GM21528 (cell line): ENCODE measurements around the gene SCN9A.
"Not testable (repeated sequence)": the region's sequence is repeated elsewhere in the genome, so short reads cannot be mapped to it uniquely, and the experiment has no call there.

Source experiments
- ATAC-seq: cut with Tn5 transposase; IDR thresholded peaks from one replicate; pipeline ENCODE4 v1.9.1; 2021; ENCODE audit warnings: mild to moderate bottlenecking, moderate library complexity; ENCODE audit not compliant: unreplicated experiment, low FRiP score

Gene SCN9A

GRCh38 chr2:166338831-166339339 is 36.9 kb downstream of the SCN9A start:
- no peak for ATAC-seq

DNA sequence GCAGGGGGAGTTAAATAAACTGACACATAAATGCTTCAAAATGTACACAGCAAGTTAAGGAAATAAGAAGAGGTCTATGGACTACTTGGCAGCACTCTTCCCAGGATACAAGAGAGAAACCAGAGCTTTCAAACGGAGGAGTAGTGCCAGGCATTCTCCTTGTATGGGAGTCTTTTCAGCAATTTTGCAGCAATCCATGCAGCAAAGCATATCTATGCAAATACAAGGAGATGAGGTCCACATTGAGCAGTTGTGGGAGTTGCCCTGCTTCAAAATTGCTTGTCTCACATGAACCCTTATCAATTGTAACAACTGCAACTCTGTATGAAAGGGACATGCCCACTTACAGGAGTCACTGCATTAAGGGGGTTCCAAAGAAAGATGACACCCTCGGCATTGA is 37.8 kb downstream of the SCN9A start:
- ATAC-seq, result no peak

DNA sequence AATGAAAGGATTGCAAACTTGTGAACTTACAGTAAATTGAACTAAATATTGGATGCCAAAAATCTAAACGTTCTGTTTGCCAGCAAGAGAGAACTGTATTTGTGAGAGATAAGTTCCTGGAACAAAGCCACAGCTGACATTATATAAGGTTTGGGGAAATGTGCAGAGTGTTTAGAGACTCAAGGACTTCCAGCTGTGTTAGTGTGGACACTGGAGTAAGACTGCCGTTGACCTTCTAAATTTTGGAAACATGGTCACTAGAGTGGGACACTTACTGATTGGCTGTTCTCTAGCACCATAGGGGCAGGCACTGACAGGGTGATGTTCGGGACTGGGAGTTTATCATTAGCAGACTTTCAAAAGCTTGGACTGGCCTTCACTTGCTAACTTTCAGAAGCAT is 40.5 kb downstream of the SCN9A start:
- no peak for ATAC-seq

DNA sequence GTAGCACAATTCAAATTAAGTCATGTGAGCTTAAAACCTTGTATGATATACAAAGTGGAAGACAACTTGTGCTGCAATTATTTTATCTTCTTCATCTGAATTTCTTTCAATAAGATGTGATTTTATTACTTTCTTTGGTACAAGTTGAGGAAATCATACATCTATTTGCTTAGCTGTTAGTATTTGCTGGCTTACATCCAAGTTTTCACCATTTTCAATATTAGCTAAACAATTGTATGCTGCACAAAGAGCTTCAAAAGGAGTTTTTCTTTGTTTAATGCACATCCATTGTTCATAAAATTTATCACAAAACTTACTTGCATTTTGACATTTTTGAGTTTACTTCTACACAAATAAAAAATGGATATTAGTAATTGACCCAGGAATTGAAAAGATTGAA is 40.9 kb downstream of the SCN9A start:
- no peak for ATAC-seq

DNA sequence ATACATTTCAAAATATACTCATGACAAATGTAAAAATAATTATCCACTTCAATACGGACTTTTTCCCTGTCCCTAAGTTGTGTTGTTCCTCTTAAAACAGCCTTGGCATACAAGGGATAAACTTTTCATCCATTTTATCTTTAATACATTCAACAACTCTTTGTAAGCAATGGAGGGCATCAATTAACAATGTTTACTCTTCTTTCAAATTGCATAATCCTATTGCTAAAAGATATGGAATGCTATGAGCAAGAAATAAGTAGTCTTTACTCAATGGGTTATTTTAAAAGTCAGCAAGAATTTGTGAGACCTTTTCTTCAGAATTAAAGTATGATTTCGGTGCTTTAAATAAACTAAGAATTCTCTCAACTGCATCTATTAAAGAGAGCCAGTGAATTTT is 41.9 kb downstream of the SCN9A start:
- no peak for ATAC-seq

GRCh38 chr2:166332106-166332505 is 43.6 kb downstream of the SCN9A start:
- ATAC-seq, result no peak

GRCh38 chr2:166331468-166331867 is 44.3 kb downstream of the SCN9A start:
- no peak for ATAC-seq

DNA sequence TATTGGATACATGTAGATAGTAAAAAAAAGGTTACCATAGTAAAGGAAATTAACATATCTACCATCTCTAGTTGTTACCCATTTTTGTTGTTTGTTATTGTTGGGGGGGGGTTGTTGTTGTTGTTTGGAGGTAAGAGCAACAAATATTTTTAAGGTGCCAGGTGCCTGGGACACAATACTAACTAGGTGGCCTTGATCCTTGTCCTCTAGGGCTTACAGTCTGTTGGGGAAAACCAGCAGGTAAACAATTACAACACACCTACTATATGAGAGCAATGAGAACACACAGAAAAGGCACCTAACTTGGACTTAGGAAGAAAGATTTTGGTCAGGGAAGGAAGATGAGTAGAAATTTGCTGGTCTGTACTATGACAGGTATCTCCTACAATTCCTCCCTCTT is 46.3 kb downstream of the SCN9A start:
- ATAC-seq, result no peak

DNA sequence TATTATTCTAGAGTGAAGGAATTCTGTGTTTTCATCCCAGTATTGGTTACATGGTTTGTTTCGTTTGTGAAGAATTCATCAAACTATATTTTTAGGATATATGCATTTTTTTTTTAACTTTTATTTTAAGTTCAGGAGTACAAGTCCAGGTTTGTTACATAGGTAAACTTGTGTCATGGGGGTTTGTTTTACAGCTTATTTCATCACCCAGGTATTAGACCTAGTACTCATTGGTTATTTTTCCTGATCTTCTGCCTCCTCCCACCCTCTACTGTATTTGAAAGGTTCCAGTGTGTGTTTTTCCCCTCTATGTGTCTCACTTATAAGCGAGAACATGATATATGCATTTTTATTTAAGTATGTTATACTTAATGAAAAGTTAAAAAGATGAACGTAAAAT is 47.6 kb downstream of the SCN9A start:
- ATAC-seq, result no peak

- no peak for ATAC-seq
These were observed 54.7 kb downstream of the SCN9A start for GRCh38 chr2:166321076-166321475.

DNA sequence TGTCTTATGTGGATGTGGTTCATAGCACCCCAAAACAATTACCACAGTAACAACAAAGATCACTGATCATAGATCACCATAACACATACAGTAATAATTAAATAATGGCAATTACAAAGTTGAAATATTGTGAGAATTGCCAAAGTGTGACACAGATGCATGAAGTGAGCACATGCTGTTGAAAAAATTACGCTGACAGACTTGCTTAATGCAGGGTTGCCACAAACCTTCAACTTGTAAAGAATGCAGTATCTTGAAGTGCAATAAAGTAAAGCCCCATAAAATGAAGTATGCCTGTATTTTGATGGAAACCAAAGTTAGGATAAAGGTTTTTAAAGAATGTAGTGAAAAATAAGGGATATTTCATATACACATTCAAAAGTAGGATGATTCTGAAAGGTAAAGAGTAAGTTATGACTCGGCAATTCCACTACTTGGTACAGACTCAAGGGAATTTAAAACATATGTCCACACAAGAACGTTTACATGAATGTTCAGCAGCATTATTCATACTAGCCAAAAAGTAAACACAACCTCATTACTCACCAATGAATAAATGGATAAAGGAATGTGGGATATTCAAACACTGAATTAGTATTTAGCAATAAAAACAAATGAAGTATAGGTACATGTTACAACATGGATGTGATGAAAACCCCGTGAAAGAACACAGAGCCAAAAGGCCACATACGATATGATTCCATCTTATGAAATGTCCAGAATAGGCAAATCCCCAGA is 61.6 kb downstream of the SCN9A start:
- ATAC-seq, result no peak

- ATAC-seq, result not testable (repeated sequence)
These were observed 62.9 kb downstream of the SCN9A start for GRCh38 chr2:166312863-166313262.

DNA sequence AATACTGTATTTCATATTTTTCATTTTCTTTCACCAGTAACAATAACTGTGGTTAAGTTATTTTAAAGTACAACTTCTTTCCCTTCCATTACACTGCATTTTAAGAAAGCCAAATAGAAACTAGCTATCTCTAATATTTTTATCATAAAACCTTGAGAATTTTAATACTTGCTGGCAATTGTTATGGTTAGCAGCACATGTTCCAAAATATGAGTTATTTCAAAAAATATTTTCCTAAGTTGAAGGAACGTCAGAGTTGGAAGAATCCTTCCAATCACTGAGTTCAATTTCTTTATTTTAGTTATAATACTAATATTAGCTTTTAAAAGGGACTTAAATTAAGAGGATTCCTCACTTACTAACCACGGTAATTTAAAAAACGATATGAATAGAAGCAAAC is 68.4 kb downstream of the SCN9A start:
- no peak for ATAC-seq

DNA sequence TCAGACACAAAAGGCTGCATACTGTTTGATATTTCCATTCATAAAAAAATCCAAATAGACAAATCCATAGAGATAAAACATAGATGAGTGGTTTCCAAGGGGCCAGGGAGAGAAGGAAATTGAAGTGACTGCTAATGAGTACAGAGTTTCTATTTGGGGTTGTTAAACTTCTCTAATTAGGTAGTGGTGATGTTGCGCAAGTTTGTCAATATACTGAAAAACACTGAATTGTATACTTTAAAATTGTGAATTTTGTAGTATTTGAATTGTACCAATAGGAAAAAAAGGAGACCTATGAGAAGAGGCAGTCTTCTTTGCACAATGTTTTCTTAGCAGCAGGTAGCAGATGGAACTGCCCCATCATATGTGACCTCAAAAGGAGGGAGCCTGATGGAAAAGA is 71.1 kb downstream of the SCN9A start:
- no peak for ATAC-seq

GRCh38 chr2:166302036-166302435 is 73.7 kb downstream of the SCN9A start:
- ATAC-seq, result no peak

GRCh38 chr2:166297951-166298350 is 77.8 kb downstream of the SCN9A start:
- ATAC-seq, result no peak

- ATAC-seq, result no peak
These were observed 81.8 kb downstream of the SCN9A start for GRCh38 chr2:166293984-166294383.

GRCh38 chr2:166285215-166285614 is 90.5 kb downstream of the SCN9A start:
- ATAC-seq, result no peak

DNA sequence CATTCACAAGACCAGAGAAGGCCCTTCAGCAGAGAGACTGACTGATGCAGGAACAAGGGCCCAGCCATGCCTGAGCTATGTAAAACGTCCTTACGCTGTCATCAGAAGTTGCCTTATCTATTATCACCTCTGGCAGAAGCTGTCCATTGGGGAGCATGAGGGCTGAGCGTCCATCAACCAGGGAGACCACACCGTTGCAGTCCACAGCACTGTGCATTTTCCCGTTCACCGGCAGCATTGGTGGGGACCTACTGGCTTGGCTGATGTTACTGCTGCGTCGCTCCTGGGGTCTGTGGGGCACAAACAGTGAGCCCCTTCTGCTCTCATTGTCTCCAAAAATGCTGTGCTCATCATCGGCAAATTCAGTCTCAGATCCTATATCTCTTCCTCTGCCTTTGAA is 91.4 kb downstream of the SCN9A start:
- no peak for ATAC-seq

- peak; percentile 79 for ATAC-seq
These were observed 93.6 kb downstream of the SCN9A start for GRCh38 chr2:166282154-166282553.

DNA sequence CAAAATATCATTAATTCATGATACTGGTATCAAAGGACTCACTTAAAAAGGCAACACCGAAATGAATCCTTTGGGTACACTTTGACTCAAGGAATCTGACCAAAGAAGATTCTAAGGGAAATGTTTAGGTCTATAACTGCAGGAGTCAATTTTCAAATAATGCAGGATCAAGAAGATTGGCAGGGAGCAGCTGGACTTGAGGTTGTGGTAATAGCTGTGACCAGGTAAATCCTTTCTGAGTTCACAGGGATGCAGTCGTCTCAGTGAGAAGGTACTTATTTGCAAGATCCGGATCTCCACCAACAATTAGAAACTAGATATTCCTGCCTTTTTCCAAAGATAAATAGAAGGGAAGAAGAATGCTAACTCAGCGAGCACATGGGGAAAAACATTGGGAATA is 96.9 kb downstream of the SCN9A start:
- no peak for ATAC-seq

DNA sequence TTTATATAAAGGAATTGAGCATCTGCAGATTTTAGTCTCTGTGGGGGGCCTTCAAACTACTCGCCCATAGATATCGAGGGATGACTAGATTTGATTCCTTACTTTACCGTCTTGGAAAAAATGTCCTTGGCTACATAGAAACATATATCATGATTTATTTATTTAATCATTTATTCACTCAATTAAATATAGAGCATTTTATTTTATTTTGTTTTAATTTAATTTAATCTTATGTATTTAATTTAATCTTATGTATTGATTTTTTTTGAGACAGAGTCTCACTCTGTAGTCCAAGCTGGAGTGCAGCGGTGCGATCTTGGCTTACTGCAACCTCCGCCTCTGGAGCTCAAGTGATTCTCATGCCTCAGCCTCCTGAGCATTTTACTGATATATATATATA is 105.4 kb downstream of the SCN9A start:
- ATAC-seq, result no peak

GRCh38 chr2:166269322-166269721 is 106.4 kb downstream of the SCN9A start:
- ATAC-seq, result no peak
